Trophoblast cell (in vitro differentiated cells and primary cell): Measurements from ENCODE around the gene ASIC4.

Experiments used
- DNase-seq, 2 donors: peaks; one replicate each; pipeline ENCODE4 v3.0.0-alpha.2; 2016
- H2AFZ ChIP-seq: 2 replicates; pipeline ENCODE4 v1.6.1; 2013; ENCODE audit warnings: low read length, moderate library complexity, mild to moderate bottlenecking; ENCODE audit not compliant: insufficient read depth, poor library complexity
- H2AK5ac ChIP-seq: 2 replicates; pipeline ENCODE4 v1.6.1; 2013; ENCODE audit warnings: mild to moderate bottlenecking, low read length
- H2BK120ac ChIP-seq: 2 replicates; pipeline ENCODE4 v1.6.1; 2013; ENCODE audit warnings: low read length, mild to moderate bottlenecking, moderate library complexity; ENCODE audit not compliant: insufficient read depth, poor library complexity
- H2BK12ac ChIP-seq: 2 replicates; pipeline ENCODE4 v1.6.1; 2013; ENCODE audit warnings: mild to moderate bottlenecking, low read length, moderate library complexity
- H2BK5ac ChIP-seq: 2 replicates; pipeline ENCODE4 v1.6.1; 2013; ENCODE audit warnings: low read length, low read depth, moderate library complexity, mild to moderate bottlenecking; ENCODE audit not compliant: poor library complexity
- H3K14ac ChIP-seq: 2 replicates; pipeline ENCODE4 v1.6.1; 2013; ENCODE audit warnings: mild to moderate bottlenecking, low read length
- H3K18ac ChIP-seq: 2 replicates; pipeline ENCODE4 v1.6.1; 2013; ENCODE audit warnings: mild to moderate bottlenecking, low read length
- H3K23ac ChIP-seq: 2 replicates; pipeline ENCODE4 v1.6.1; 2013; ENCODE audit warnings: low read length
- H3K27ac ChIP-seq: 2 replicates; pipeline ENCODE4 v1.5.1; 2013; ENCODE audit warnings: low read depth, mild to moderate bottlenecking, inconsistent platforms, low read length, moderate library complexity
- H3K27me3 ChIP-seq: 2 replicates; pipeline ENCODE4 v1.6.1; 2013; ENCODE audit warnings: inconsistent platforms, mild to moderate bottlenecking, low read length, moderate library complexity; ENCODE audit not compliant: insufficient read depth
- H3K36me3 ChIP-seq, 2 experiments: 1 replicate in 1 of 2; 2 replicates in 1 of 2; pipeline ENCODE4 v1.6.1; 2013; ENCODE audit warnings: low read length in 2 of 2, mild to moderate bottlenecking in 2 of 2, moderate library complexity in 1 of 2; ENCODE audit not compliant: insufficient read depth in 2 of 2, control insufficient read depth in 1 of 2
- H3K4ac ChIP-seq: 2 replicates; pipeline ENCODE4 v1.6.1; 2013; ENCODE audit warnings: low read depth, mild to moderate bottlenecking, low read length, moderate library complexity
- H3K4me1 ChIP-seq, 2 experiments: 1 replicate in 1 of 2; 2 replicates in 1 of 2; pipeline ENCODE4 v1.6.1; 2013; ENCODE audit warnings: low read length in 2 of 2, mild to moderate bottlenecking in 2 of 2, moderate library complexity in 1 of 2; ENCODE audit not compliant: insufficient read depth in 2 of 2, control insufficient read depth in 1 of 2
- H3K4me2 ChIP-seq: 2 replicates; pipeline ENCODE4 v1.6.1; 2013; ENCODE audit warnings: inconsistent platforms, mild to moderate bottlenecking, low read length, moderate library complexity
- H3K4me3 ChIP-seq: 2 replicates; pipeline ENCODE4 v1.5.1; 2013; ENCODE audit warnings: mild to moderate bottlenecking, low read depth, low read length, inconsistent platforms
- H3K79me1 ChIP-seq: one replicate; pipeline ENCODE4 v1.6.1; 2013; ENCODE audit warnings: low read length
- H3K79me2 ChIP-seq: 2 replicates; pipeline ENCODE4 v1.6.1; 2013; ENCODE audit warnings: low read length, mild to moderate bottlenecking; ENCODE audit not compliant: control insufficient read depth, insufficient read depth, poor library complexity
- H3K9ac ChIP-seq: 2 replicates; pipeline ENCODE4 v1.6.1; 2013; ENCODE audit warnings: mild to moderate bottlenecking, low read length
- H3K9me3 ChIP-seq: 2 replicates; pipeline ENCODE4 v1.6.1; 2013; ENCODE audit warnings: low read depth, mild to moderate bottlenecking, control low read depth, inconsistent platforms, low read length; ENCODE audit not compliant: insufficient read depth
- H4K12ac ChIP-seq: 2 replicates; pipeline ENCODE4 v1.6.1; 2013; ENCODE audit warnings: low read depth, mild to moderate bottlenecking, low read length, moderate library complexity
- H4K8ac ChIP-seq: 2 replicates; pipeline ENCODE4 v1.6.1; 2013; ENCODE audit warnings: low read depth, mild to moderate bottlenecking, low read length, moderate library complexity
- H4K91ac ChIP-seq: one replicate; pipeline ENCODE4 v1.6.1; 2013; ENCODE audit warnings: low read depth, mild to moderate bottlenecking, low read length, moderate library complexity
- WGBS: extraction: QIAGEN DNeasy Blood & Tissue Kit; methylation state at CpG from one replicate; pipeline ENCODE4 v1.1.7; 2013; ENCODE audit warnings: missing lambda C conversion rate; ENCODE audit not compliant: insufficient read length, insufficient coverage; ENCODE audit errors: extremely low coverage; 5-methylcytosine and 5-hydroxymethylcytosine counted together

Gene ASIC4

DNA sequence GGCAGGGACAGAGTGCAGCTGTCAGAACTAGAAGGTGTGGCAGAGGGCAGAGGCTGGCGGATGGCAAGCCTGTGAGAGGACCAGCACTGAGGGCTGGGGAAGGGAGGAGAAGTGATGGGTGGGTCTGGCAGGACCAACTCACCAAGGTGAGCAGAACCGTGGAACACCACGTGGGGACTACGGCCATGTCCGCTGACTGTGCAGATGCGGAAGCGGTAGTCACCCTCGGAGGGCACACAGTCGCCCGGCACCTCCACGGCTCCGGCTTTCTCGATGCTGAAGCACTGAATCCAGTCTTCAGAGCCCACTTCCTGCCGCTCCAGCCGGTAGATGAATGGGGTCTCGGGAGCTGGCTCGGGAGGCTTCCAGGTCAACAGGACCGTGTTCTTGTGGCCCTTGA is 52.8 kb downstream of the ASIC4 start:
- no peak overlapping the region for H2BK120ac ChIP-seq
- no CpG with 5 or more reads among the region's 18 CpGs for WGBS

DNA sequence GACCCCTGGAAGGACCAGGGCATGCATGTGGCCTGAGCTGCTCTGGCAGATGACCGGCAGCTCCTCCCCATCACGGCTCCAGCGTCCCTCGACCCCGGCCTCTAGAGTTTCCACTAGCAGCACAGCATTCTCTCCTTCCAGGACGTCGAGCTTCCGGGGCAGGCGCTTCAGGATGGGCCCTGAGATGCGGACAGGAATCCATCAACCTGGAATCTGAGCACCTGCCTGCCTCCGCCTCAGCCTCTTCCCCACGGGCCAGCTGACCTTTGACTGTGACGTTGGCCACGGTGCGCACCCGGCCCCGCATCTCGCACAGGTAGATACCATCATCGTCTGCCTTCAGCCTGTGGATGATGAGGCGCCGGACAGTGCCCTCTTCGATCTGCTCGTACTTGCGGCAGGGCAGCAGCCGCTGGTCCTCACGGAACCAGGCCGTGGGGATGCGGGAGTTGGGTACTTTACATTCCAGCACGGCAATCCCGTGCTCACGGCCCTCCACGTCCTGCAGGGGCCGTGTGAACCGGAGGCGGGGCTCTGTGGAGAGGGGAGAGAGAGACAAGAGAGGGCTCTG is 53.6 kb downstream of the ASIC4 start:
- H3K79me2 ChIP-seq: peaks cover 16% of the 10 kb centered on the region
- H2AK5ac ChIP-seq: no peak overlapping the region
- DNase-seq: peak; percentile 33 to 63
- no peak overlapping the region for H3K4me2 ChIP-seq
- H2BK120ac ChIP-seq: no peak overlapping the region
- H2BK12ac ChIP-seq: no peak overlapping the region
- H3K27me3 ChIP-seq: no peaks in the 10 kb centered on the region
- no peak overlapping the region for H3K9ac ChIP-seq
- H4K91ac ChIP-seq: peak overlapping the region; percentile 6
- no peak overlapping the region for H3K14ac ChIP-seq
- no peak overlapping the region for H3K23ac ChIP-seq
- no peak overlapping the region for H3K4ac ChIP-seq
- H3K9me3 ChIP-seq: peaks cover 3% of the 10 kb centered on the region
- H3K36me3 ChIP-seq: peaks cover 51 to 57% of the 10 kb centered on the region in 2 experiments
- peak overlapping the region; percentile 45 for H3K4me3 ChIP-seq
- no peak overlapping the region for H4K12ac ChIP-seq
- peaks cover 33% of the 10 kb centered on the region for H3K79me1 ChIP-seq
- peak overlapping the region; percentile 9 for H3K18ac ChIP-seq
- no peak overlapping the region for H2AFZ ChIP-seq
- H2BK5ac ChIP-seq: no peak overlapping the region
- H3K27ac ChIP-seq: no peak overlapping the region
- no CpG with 5 or more reads among the region's 35 CpGs for WGBS
- peaks cover 14 to 29% of the 10 kb centered on the region in 2 experiments for H3K4me1 ChIP-seq
- no peak overlapping the region for H4K8ac ChIP-seq

More for the DNA sequence above, 52.8 kb downstream of the ASIC4 start:
- H3K4ac ChIP-seq: no peak overlapping the region
- H2BK12ac ChIP-seq: no peak overlapping the region
- no peak overlapping the region for H2AK5ac ChIP-seq
- no peak overlapping the region for H3K27ac ChIP-seq
- no peak overlapping the region for H4K91ac ChIP-seq
- H3K9ac ChIP-seq: no peak overlapping the region
- no peak overlapping the region for H3K4me2 ChIP-seq
- no peak overlapping the region for H3K23ac ChIP-seq
- peaks cover 12% of the 10 kb centered on the region for H3K79me2 ChIP-seq
- H3K4me1 ChIP-seq: peaks cover 15 to 28% of the 10 kb centered on the region in 2 experiments
- no peak for DNase-seq
- H3K18ac ChIP-seq: no peak overlapping the region
- peaks cover 25% of the 10 kb centered on the region for H3K79me1 ChIP-seq
- peaks cover 3% of the 10 kb centered on the region for H3K9me3 ChIP-seq
- H3K4me3 ChIP-seq: peak overlapping the region; percentile 6
- no peaks in the 10 kb centered on the region for H3K27me3 ChIP-seq
- no peak overlapping the region for H2BK5ac ChIP-seq
- H4K8ac ChIP-seq: no peak overlapping the region
- no peak overlapping the region for H2AFZ ChIP-seq
- no peak overlapping the region for H4K12ac ChIP-seq
- H3K36me3 ChIP-seq: peaks cover 59 to 65% of the 10 kb centered on the region in 2 experiments
- no peak overlapping the region for H3K14ac ChIP-seq

DNA sequence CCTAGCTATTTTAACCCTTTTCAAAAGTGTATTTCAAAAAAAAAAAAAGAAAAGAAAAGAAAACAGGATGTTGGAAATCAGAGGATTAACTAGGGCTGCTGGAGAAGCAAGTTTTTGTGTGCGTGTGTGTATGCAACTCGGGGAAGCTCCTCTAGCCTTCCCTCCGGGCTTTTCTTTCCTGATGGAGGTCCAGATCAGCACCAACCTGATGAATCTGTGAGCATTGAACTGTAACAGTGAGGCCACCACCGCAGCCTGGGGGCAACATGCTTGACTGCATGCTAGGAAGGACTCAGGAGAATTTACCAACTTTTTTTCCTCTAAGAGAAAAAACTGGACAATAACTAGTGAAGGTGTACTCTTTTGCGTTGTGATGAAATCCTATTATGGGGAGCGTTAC is 54.8 kb downstream of the ASIC4 start:
- Histone ChIP-seq H3K9me3 (peaks cover 3% of the 10 kb centered on the region), H3K79me2 (peaks cover 16% of the 10 kb centered on the region), H3K4ac (no peak overlapping the region), H2BK5ac (no peak overlapping the region), H2BK120ac (no peak overlapping the region), H3K79me1 (peaks cover 36% of the 10 kb centered on the region), H3K9ac (no peak overlapping the region), H3K27ac (peak overlapping the region; percentile 99), H3K4me2 (peak overlapping the region; percentile 84), H4K8ac (no peak overlapping the region), H3K4me1 (peaks cover 17 to 33% of the 10 kb centered on the region in 2 experiments), H3K4me3 (no peak overlapping the region), H4K12ac (no peak overlapping the region), H3K18ac (no peak overlapping the region), H3K27me3 (no peaks in the 10 kb centered on the region), H2AK5ac (no peak overlapping the region), H3K14ac (no peak overlapping the region), H3K36me3 (peaks cover 40 to 46% of the 10 kb centered on the region in 2 experiments), H2BK12ac (no peak overlapping the region), H3K23ac (no peak overlapping the region), H4K91ac (no peak overlapping the region), H2AFZ (no peak overlapping the region)
- peak; percentile 90 to 91 for DNase-seq
- WGBS: no CpG with 5 or more reads among the region's 6 CpGs

DNA sequence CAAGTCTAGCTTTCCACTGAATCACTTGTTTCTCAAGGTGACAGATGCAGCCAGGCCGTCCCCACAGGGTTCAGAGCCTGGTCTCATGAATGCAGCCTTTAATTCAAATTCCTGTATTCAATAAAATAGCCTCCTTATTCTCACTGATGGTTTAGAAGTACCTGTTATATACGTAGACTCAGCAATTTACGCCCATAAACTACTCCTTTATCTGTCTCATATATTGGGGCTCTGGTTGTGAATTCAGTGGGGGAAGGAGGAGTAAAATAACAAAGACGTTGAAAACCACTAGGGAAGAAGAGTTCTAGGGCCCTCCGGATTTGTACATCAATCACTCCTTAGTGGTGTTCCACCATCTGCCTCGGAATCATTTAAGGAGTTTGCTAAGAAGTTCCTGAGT is 55.4 kb downstream of the ASIC4 start:
- Histone ChIP-seq H4K91ac (peak overlapping the region; percentile 99), H2AFZ (no peak overlapping the region), H3K79me1 (peaks cover 36% of the 10 kb centered on the region), H3K36me3 (peaks cover 35 to 40% of the 10 kb centered on the region in 2 experiments), H3K23ac (no peak overlapping the region), H2AK5ac (no peak overlapping the region), H3K4me3 (no peak overlapping the region), H3K9ac (no peak overlapping the region), H2BK5ac (peak overlapping the region; percentile 99), H3K4me2 (peak overlapping the region; percentile 84), H3K27ac (peak overlapping the region; percentile 99), H2BK12ac (no peak overlapping the region), H3K18ac (no peak overlapping the region), H4K8ac (no peak overlapping the region), H2BK120ac (peak overlapping the region; percentile 99), H4K12ac (no peak overlapping the region), H3K27me3 (no peaks in the 10 kb centered on the region), H3K79me2 (peaks cover 16% of the 10 kb centered on the region), H3K4me1 (peaks cover 17 to 33% of the 10 kb centered on the region in 2 experiments), H3K9me3 (peaks cover 3% of the 10 kb centered on the region), H3K14ac (no peak overlapping the region), H3K4ac (peak overlapping the region; percentile 44)
- DNase-seq: peak in 1 of 2 donors; percentile 3
- WGBS: no CpG with 5 or more reads among the region's 6 CpGs
